Measurements from ENCODE around the gene MT1E. TPM values are rescaled to one million over a fixed set of nuclear protein-coding genes. Genes with fewer than 3 reads are reported as not detected.

MT1E gene
- total and polyA plus RNA-seq, 2 of the 13 experiments (the other 11 are each of a cell fraction or from before 2014, with no cell fraction given) = 110 to 1,072 TPM

GRCh38 chr16:56643080-56643778 lies 17.6 kb downstream of the MT1E start (continued):
- TF ChIP-seq ZUFSP (CRISPR knock-in tag; IDR thresholded peaks at IDR 0.05; ENCODE audit: borderline replicate concordance) = no peak
- TF ChIP-seq MTF2 (CRISPR knock-in tag; IDR thresholded peaks at IDR 0.05; ENCODE audit: borderline replicate concordance) = no peak
- no peak for TF ChIP-seq MTERF4 (CRISPR knock-in tag; IDR thresholded peaks at IDR 0.05)
- no peak for TF ChIP-seq IKZF5 (CRISPR knock-in tag; IDR thresholded peaks at IDR 0.05)
- no peak for TF ChIP-seq ZNF672 (CRISPR knock-in tag; IDR thresholded peaks at IDR 0.05)
- TF ChIP-seq MAFK (conservative IDR thresholded peaks at IDR 0.05 in 1 of 2, IDR thresholded peaks at IDR 0.05 in 1 of 2; ENCODE audit: low read length in 2 of 2) = no peak
- TF ChIP-seq FOXP4 (CRISPR knock-in tag; IDR thresholded peaks at IDR 0.05) = no peak
- TF ChIP-seq KLF11 (CRISPR knock-in tag; IDR thresholded peaks at IDR 0.05) = no peak
- no peak for TF ChIP-seq ZGPAT (CRISPR knock-in tag; IDR thresholded peaks at IDR 0.05)
- peak; percentile 64 for TF ChIP-seq ZNF710 (CRISPR knock-in tag; IDR thresholded peaks at IDR 0.05; ENCODE audit: borderline replicate concordance)
- peak; percentile 87 for TF ChIP-seq ZNF607 (CRISPR knock-in tag; IDR thresholded peaks at IDR 0.05; ENCODE audit: borderline replicate concordance)
- no peak for TF ChIP-seq SYNCRIP (IDR thresholded peaks at IDR 0.05; ENCODE audit: insufficient read depth, low read depth, low read length)
- TF ChIP-seq ZNF788 (CRISPR knock-in tag; IDR thresholded peaks at IDR 0.05; ENCODE audit: borderline replicate concordance) = no peak; the same call in 1 of the 2 replicates
- TF ChIP-seq BCLAF1 (IDR thresholded peaks at IDR 0.05) = no peak
- TF ChIP-seq HOXA9 (CRISPR knock-in tag; IDR thresholded peaks at IDR 0.05; ENCODE audit: borderline replicate concordance) = peak; percentile 58; the same call in 1 of the 2 replicates

All from HepG2 (cell line).